SU-DHL-6 (cell line): ENCODE data around the gene PRDM1.

Experiments used
- H2AFZ ChIP-seq: fragments of 200-600 bp; sonication (generic); 2 replicates; pipeline ENCODE4 v1.6.1; 2014; ENCODE audit warnings: low read depth, mild to moderate bottlenecking, moderate library complexity, mixed read lengths, antibody characterized with exemption, low read length; ENCODE audit not compliant: severe bottlenecking
- H3F3A ChIP-seq: fragments of 200-600 bp; shearing (Covaris generic); 2 replicates; pipeline ENCODE4 v1.6.0; 2016; ENCODE audit warnings: antibody characterized with exemption, mild to moderate bottlenecking; ENCODE audit not compliant: insufficient read depth
- H3K27ac ChIP-seq: fragments of 200-600 bp; sonication (generic); 2 replicates; pipeline ENCODE4 v1.5.1; 2016; ENCODE audit warnings: low read depth, mild to moderate bottlenecking, low read length, moderate library complexity, mixed read lengths
- H3K27me3 ChIP-seq: fragments of 200-600 bp; sonication (generic), shearing (Covaris generic); 2 replicates; pipeline ENCODE4 v1.6.0; 2014; ENCODE audit warnings: mild to moderate bottlenecking, low read length
- H3K36me3 ChIP-seq: fragments of 200-600 bp; sonication (generic); 2 replicates; pipeline ENCODE4 v1.6.1; 2014; ENCODE audit warnings: mild to moderate bottlenecking, low read length, mixed read lengths
- H3K4me2 ChIP-seq: fragments of 300-600, 200-600 bp; shearing (Covaris generic), sonication (generic); 2 replicates; pipeline ENCODE4 v1.6.0; 2014; ENCODE audit warnings: low read length, low read depth, mild to moderate bottlenecking; ENCODE audit not compliant: poor library complexity, severe bottlenecking
- H3K4me3 ChIP-seq: fragments of 200-600 bp; sonication (generic); 2 replicates; pipeline ENCODE4 v1.5.1; 2014; ENCODE audit warnings: antibody characterized with exemption, low read length, mild to moderate bottlenecking, mixed read lengths; ENCODE audit not compliant: insufficient read depth, poor library complexity, severe bottlenecking
- H3K79me2 ChIP-seq: fragments of 200-600 bp; sonication (generic); 2 replicates; pipeline ENCODE4 v1.6.1; 2014; ENCODE audit warnings: mild to moderate bottlenecking, low read length, moderate library complexity; ENCODE audit not compliant: insufficient read depth
- H3K9ac ChIP-seq: fragments of 200-600 bp; sonication (generic); 2 replicates; pipeline ENCODE4 v1.7.0; 2014; ENCODE audit warnings: mild to moderate bottlenecking, low read length
- H3K9me2 ChIP-seq: fragments of 200-600 bp; sonication (generic); replicated peaks from 2 replicates; pipeline ENCODE4 v1.6.1; 2014; ENCODE audit warnings: low read length; ENCODE audit not compliant: insufficient read depth
- H3K9me3 ChIP-seq: fragments of 200-600 bp; sonication (generic); 2 replicates; pipeline ENCODE4 v1.6.1; 2014; ENCODE audit warnings: low read length, mixed read lengths; ENCODE audit not compliant: insufficient read depth
- H4K20me1 ChIP-seq: fragments of 200-600 bp; sonication (generic); 2 replicates; pipeline ENCODE4 v1.6.1; 2014; ENCODE audit warnings: low read depth, mild to moderate bottlenecking, antibody characterized with exemption, low read length, moderate library complexity, mixed read lengths
- EZH2phosphoT487 ChIP-seq: fragments of 200-600 bp; sonication (generic), shearing (Covaris generic); conservative IDR thresholded peaks from 2 replicates; pipeline ENCODE4 v1.6.1; 2018; ENCODE audit warnings: mild to moderate bottlenecking, antibody characterized with exemption, low read length, moderate library complexity, mixed read lengths
- TF ChIP-seq, protein P1 (sequence below): fragments of 200-600 bp; sonication (generic); IDR thresholded peaks from one replicate; pipeline ENCODE4 v1.5.1; 2017; ENCODE audit warnings: antibody characterized with exemption, mild to moderate bottlenecking, low read length, moderate library complexity; ENCODE audit not compliant: insufficient read depth, poor library complexity, severe bottlenecking

Gene PRDM1

DNA sequence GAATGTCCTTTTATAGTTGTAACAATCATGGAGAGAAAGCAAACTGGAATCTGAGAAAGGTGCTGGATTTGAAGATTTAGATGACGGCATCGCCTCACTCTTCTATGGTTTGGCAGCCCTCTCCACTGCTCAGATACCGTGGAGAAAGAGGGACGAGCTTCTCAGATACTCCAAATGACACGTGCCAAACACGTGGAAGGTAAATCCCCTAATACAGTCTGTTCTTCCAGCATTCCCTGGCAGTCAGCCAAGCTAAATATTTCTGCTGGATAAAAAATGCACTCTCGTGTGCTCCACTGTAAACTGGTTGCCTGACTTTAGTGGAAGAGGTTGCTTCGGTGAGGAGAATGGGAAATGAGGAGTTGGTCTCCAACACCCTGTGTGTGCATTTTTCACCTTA, 16.7 kb upstream of the PRDM1 start:
- TF ChIP-seq, protein P1, sequence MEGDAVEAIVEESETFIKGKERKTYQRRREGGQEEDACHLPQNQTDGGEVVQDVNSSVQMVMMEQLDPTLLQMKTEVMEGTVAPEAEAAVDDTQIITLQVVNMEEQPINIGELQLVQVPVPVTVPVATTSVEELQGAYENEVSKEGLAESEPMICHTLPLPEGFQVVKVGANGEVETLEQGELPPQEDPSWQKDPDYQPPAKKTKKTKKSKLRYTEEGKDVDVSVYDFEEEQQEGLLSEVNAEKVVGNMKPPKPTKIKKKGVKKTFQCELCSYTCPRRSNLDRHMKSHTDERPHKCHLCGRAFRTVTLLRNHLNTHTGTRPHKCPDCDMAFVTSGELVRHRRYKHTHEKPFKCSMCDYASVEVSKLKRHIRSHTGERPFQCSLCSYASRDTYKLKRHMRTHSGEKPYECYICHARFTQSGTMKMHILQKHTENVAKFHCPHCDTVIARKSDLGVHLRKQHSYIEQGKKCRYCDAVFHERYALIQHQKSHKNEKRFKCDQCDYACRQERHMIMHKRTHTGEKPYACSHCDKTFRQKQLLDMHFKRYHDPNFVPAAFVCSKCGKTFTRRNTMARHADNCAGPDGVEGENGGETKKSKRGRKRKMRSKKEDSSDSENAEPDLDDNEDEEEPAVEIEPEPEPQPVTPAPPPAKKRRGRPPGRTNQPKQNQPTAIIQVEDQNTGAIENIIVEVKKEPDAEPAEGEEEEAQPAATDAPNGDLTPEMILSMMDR = no peak
- TF ChIP-seq EZH2phosphoT487 = no peak
- Histone ChIP-seq H2AFZ (no peak overlapping the region), H3K9ac (no peak overlapping the region), H3K9me2 (no peaks in the 10 kb centered on the region), H4K20me1 (no peaks in the 10 kb centered on the region), H3K9me3 (no peaks in the 10 kb centered on the region), H3K4me3 (no peak overlapping the region), H3K27me3 (no peaks in the 10 kb centered on the region), H3K4me2 (no peak overlapping the region), H3F3A (no peaks in the 10 kb centered on the region), H3K27ac (no peak overlapping the region), H3K36me3 (no peaks in the 10 kb centered on the region), H3K79me2 (no peaks in the 10 kb centered on the region)

GRCh38 chr6:106070636-106071035, 15.5 kb upstream of the PRDM1 start:
- Histone ChIP-seq H3K9ac (no peak overlapping the region), H3K36me3 (no peaks in the 10 kb centered on the region), H3K9me2 (no peaks in the 10 kb centered on the region), H3K9me3 (no peaks in the 10 kb centered on the region), H3K79me2 (no peaks in the 10 kb centered on the region), H4K20me1 (no peaks in the 10 kb centered on the region), H2AFZ (no peak overlapping the region), H3K4me2 (no peak overlapping the region), H3F3A (no peaks in the 10 kb centered on the region), H3K4me3 (no peak overlapping the region), H3K27me3 (no peaks in the 10 kb centered on the region), H3K27ac (no peak overlapping the region)
- TF ChIP-seq, protein P1 = no peak
- TF ChIP-seq EZH2phosphoT487 = no peak

GRCh38 chr6:106072501-106073090, 13.5 kb upstream of the PRDM1 start:
- Histone ChIP-seq H3K79me2 (no peaks in the 10 kb centered on the region), H3F3A (no peaks in the 10 kb centered on the region), H3K27ac (no peak overlapping the region), H3K27me3 (no peaks in the 10 kb centered on the region), H3K9me3 (no peaks in the 10 kb centered on the region), H3K4me3 (no peak overlapping the region), H3K36me3 (no peaks in the 10 kb centered on the region), H3K9me2 (no peaks in the 10 kb centered on the region), H4K20me1 (no peaks in the 10 kb centered on the region), H2AFZ (no peak overlapping the region), H3K4me2 (no peak overlapping the region), H3K9ac (no peak overlapping the region)
- TF ChIP-seq EZH2phosphoT487 = no peak
- TF ChIP-seq, protein P1 = no peak
